Lung (tissue), 12 donors: Measurements from ENCODE around the gene PRDM15. TPM values are rescaled to one million over a fixed set of nuclear protein-coding genes. Genes with fewer than 3 reads are reported as not detected.

Experiments used
- ATAC-seq: fragments of 200-7000 bp; cut with Tn5 transposase; one replicate; pipeline ENCODE4 v1.9.1; 2020; ENCODE audit warnings: moderate number of reproducible peaks; ENCODE audit not compliant: insufficient read depth, low FRiP score
- DNase-seq, 3 donors: peaks; one replicate each; pipeline ENCODE4 v3.0.0-alpha.2; 2013 to 2017
- H3K27ac ChIP-seq, 2 donors: one replicate each; pipeline ENCODE4 v1.5.1; 2013; ENCODE audit warnings: mild to moderate bottlenecking in 2 of 2, moderate library complexity in 2 of 2, control low read depth in 1 of 2, inconsistent platforms in 1 of 2, low read depth in 1 of 2, low read length in 1 of 2
- H3K27me3 ChIP-seq, 3 donors: one replicate each; pipeline ENCODE4 v1.5.1; 2013; ENCODE audit warnings: low read length in 2 of 3; ENCODE audit not compliant: control insufficient read depth in 3 of 3, insufficient read depth in 3 of 3
- H3K36me3 ChIP-seq, 4 donors: one replicate each; pipeline ENCODE4 v1.5.1; 2013; ENCODE audit warnings: low read length in 4 of 4, mild to moderate bottlenecking in 1 of 4, moderate library complexity in 1 of 4; ENCODE audit not compliant: control insufficient read depth in 4 of 4, insufficient read depth in 4 of 4
- H3K4me1 ChIP-seq, 5 donors: one replicate each; pipeline ENCODE4 v1.5.1; 2013; ENCODE audit warnings: low read length in 5 of 5, mild to moderate bottlenecking in 2 of 5, moderate library complexity in 1 of 5; ENCODE audit not compliant: control insufficient read depth in 5 of 5, insufficient read depth in 5 of 5
- H3K4me3 ChIP-seq: one replicate; pipeline ENCODE4 v1.5.1; 2013; ENCODE audit warnings: mild to moderate bottlenecking, control low read depth, moderate library complexity
- H3K9ac ChIP-seq, 2 donors: one replicate each; pipeline ENCODE4 v1.5.1; 2013; ENCODE audit warnings: low read length in 2 of 2, control low read depth in 1 of 2; ENCODE audit not compliant: insufficient read depth in 1 of 2
- H3K9me3 ChIP-seq, 4 donors: one replicate each; pipeline ENCODE4 v1.5.1; 2013; ENCODE audit warnings: low read length in 3 of 4, mild to moderate bottlenecking in 1 of 4, moderate library complexity in 1 of 4; ENCODE audit not compliant: control insufficient read depth in 4 of 4, insufficient read depth in 3 of 4
- CTCF ChIP-seq: IDR thresholded peaks from 2 replicates; pipeline ENCODE4 v1.5.1; 2012; ENCODE audit warnings: mild to moderate bottlenecking; ENCODE audit errors: control extremely low read depth, extremely low read depth
- WGBS, 2 donors: extraction: QIAGEN DNeasy Blood & Tissue Kit; methylation state at CpG; one replicate each; pipeline ENCODE4 v1.1.7; 2013; 5-methylcytosine and 5-hydroxymethylcytosine counted together
- polyA plus RNA-seq, 2 donors: library from polyadenylated mRNA; stranded (reverse); fragments of 200-250 nt; gene quantifications; one replicate each; pipeline ENCODE4 v1.2.1, GENCODE V29; 2013
- total RNA-seq, 2 donors: library from RNA; depleted of rRNA in 1 of 2; stranded (reverse); fragments of >200 nt in 1 of 2; gene quantifications; one replicate each; pipeline ENCODE4 v1.2.1, GENCODE V29; 2014 to 2021
- donor health status: control.
- donor health status: control.
- donor health status: Bipolar disorder and iron deficiency.
- donor health status: healthy.
- donor health status: DM: yes; HTN: yes; CAD: no.

Gene PRDM15
- total and polyA plus RNA-seq, 4 donors, result 2.4 to 7.2 (median 4.1) TPM

DNA sequence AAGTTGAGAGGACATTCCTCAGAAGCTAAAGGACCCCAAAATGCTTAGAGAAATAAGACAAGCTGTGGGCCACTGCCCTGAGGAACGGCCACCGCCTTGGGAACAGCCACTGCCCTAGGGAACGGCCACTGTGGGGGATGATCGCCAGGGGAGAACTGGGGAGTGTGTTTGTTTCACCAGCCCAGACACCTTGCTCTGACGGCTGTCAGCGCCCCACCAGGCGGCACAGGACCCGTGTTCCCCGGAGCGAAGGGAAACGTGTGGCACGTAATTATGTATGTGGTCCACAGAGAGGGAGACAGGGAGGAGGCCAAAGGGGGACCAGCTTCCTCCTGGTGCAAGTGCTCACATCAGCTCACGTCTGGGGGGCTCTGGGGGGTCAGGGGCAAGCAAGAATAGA lies 66.5 kb downstream of the PRDM15 start:
- Histone ChIP-seq H3K27me3 (no peaks in the 10 kb centered on the region), H3K4me1 (no peaks in the 10 kb centered on the region), H3K9me3 (no peaks in the 10 kb centered on the region), H3K4me3 (no peak overlapping the region), H3K36me3 (peaks cover 0 to 31% (median 7%) of the 10 kb centered on the region in 4 donors), H3K27ac (no peak overlapping the region), H3K9ac (peak overlapping the region in 1 of 2 donors; percentile 19)
- no peak for TF ChIP-seq CTCF
- 88 to 96% methylated on average over 13 of the region's 13 CpGs for WGBS, 2 donors
- ATAC-seq (no peak), DNase-seq (no peak)

DNA sequence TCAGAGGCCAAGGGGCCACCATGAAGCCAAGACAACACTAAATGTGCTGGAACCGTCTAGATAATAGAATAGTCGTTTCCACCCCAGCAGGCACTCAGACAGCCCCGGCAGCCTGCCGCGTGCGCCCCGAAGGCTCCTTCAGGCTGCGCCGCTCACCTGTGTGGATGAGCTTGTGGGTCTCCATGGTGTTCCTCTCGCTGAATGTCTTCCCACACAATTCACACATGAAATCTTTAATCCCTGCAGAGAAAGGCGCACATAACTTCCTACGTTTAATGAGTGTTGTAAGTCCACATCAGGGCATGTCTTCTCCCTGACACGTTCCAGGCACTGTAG lies 68.6 kb downstream of the PRDM15 start:
- WGBS, 2 donors, result 92 to 96% methylated on average over 13 of the region's 13 CpGs
- ATAC-seq, result no peak

GRCh38 chr21:41809891-41810596 lies 69.1 kb downstream of the PRDM15 start:
- ATAC-seq (no peak), DNase-seq (no peak)
- no peak for TF ChIP-seq CTCF
- Histone ChIP-seq H3K9ac (no peak overlapping the region), H3K9me3 (no peaks in the 10 kb centered on the region), H3K4me1 (no peaks in the 10 kb centered on the region), H3K27me3 (no peaks in the 10 kb centered on the region), H3K4me3 (no peak overlapping the region), H3K36me3 (peaks cover 0 to 26% (median 7%) of the 10 kb centered on the region in 4 donors), H3K27ac (no peak overlapping the region)
- WGBS, 2 donors, result 96 to 97% methylated on average over 34 of the region's 34 CpGs

More for the DNA sequence above, 68.6 kb downstream of the PRDM15 start:
- TF ChIP-seq CTCF, result no peak
- H3K36me3 ChIP-seq, result peaks cover 0 to 31% (median 7%) of the 10 kb centered on the region in 4 donors
- no peak overlapping the region for H3K4me3 ChIP-seq
- no peaks in the 10 kb centered on the region for H3K4me1 ChIP-seq
- DNase-seq, result no peak
- H3K27ac ChIP-seq, result no peak overlapping the region
- no peaks in the 10 kb centered on the region for H3K27me3 ChIP-seq
- H3K9ac ChIP-seq, result no peak overlapping the region
- no peaks in the 10 kb centered on the region for H3K9me3 ChIP-seq

DNA sequence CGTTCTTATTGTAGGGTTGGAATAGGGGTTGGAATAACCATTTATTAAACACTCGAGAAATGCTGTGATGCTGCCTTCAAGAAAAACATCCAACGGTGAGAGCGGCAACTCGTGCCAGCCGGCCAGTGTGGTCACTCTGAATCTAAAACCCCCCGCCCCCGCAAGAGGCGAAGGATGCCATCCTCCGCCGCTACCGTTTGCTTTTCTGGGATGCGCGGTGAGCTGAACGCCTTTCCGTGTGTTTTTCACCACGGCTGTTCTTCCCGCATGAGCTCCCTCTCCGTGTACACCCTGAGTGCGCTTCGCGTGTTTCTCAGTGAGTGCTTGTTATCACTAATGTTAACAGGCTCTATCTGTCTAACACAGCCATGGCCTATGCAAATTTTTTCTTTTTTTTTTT lies 70.3 kb downstream of the PRDM15 start:
- H3K9ac ChIP-seq, result no peak overlapping the region
- H3K4me1 ChIP-seq, result no peaks in the 10 kb centered on the region
- H3K27ac ChIP-seq, result no peak overlapping the region
- H3K36me3 ChIP-seq, result peaks cover 0 to 26% (median 7%) of the 10 kb centered on the region in 4 donors
- H3K27me3 ChIP-seq, result no peaks in the 10 kb centered on the region
- no peak for TF ChIP-seq CTCF
- H3K9me3 ChIP-seq, result no peaks in the 10 kb centered on the region
- 96% methylated on average over 22 of the region's 22 CpGs for WGBS, 2 donors
- DNase-seq (no peak), ATAC-seq (no peak)
- H3K4me3 ChIP-seq, result no peak overlapping the region
